HT-29 (cell line): ENCODE results near the gene RAI14. TPM values are rescaled to one million over a fixed set of nuclear protein-coding genes. Genes with fewer than 3 reads are reported as not detected.
A peak's percentile ranks its signal among the peaks of the same experiment; 100 is the strongest.
"Not testable (repeated sequence)": the region's sequence is repeated elsewhere in the genome, so short reads cannot be mapped to it uniquely, and the experiment has no call there.

ENCODE experiments used
- DNase-seq: peaks from one replicate; pipeline ENCODE4 v3.0.0-alpha.2; 2015; ENCODE audit warnings: low spot score
- total RNA-seq: library from RNA; depleted of rRNA; stranded (reverse); fragments of >200 nt; shearing (Covaris generic); gene quantifications from 2 replicates; pipeline ENCODE4 v1.2.3, GENCODE V29; 2014

RAI14 gene
- total RNA-seq, 1 experiment from 2014 or later: 27.2 TPM

- DNase-seq: no peak
Measured at GRCh38 chr5:34698754-34699153, 42.6 kb downstream of the RAI14 start.

GRCh38 chr5:34699155-34700077 lies 43.3 kb downstream of the RAI14 start:
- DNase-seq: peak; percentile 74

GRCh38 chr5:34700078-34700452 lies 43.9 kb downstream of the RAI14 start:
- no peak for DNase-seq

DNA sequence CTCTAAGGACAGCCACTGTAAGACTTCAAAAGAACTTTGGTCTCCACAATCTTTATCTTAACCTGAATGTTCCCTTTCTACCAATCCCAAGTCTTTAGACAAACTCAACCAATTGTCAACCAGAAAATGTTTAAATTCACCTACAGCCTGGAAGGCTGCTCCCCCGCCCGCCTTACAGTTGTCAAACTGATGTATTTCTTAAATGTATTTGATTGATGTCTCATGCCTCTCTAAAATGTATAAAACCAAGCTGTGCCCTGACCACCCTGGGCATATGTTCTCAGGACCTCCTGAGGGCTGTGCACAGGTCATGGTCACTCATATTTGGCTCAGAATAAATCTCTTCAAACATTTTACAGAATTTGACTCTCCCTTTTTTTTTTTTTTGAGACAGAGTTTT lies 45.3 kb downstream of the RAI14 start:
- DNase-seq: not testable (repeated sequence)

DNA sequence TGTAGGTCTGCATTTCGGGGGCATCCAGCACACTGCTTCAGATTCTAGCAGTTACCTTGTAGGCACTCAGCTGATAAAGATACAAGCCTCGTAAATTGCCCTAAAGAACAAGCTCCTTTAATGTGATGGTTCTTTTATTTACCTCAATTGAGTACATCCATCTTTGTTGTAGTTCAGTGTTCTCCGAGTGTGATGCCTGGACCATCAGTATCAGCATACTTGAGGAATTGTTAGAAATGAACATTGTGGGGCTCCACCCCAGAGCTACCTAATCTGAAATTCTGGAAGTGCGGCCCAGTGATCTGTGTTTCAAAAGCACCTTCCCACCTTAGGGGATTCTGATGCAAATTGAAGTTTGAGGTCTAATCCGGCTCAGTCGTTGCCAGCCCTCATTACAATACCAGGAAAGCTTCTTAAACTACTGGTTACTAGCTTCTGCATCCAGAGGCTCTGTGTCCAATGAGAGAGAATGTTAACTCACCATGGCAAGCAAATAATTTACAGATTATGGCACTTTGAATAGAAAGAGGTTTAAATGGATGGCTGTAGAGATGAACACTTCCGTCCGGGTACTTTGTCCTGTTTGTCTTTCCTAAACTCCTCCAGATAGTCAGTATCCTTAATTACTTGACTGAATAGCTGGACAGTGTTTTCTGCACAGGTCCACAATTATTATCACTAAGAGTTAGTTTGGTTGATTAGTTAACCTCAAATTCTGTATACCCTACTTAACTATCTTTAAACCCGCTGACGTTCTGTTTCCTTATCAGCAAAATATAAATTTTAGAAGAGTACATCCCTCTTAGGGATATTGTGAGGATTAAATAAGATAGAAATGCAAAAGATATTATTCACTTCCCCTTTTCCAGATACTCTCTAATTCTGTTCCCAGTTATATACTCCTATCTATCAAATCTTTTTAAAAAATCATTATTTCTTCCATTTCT lies 47.9 kb downstream of the RAI14 start:
- no peak for DNase-seq

DNA sequence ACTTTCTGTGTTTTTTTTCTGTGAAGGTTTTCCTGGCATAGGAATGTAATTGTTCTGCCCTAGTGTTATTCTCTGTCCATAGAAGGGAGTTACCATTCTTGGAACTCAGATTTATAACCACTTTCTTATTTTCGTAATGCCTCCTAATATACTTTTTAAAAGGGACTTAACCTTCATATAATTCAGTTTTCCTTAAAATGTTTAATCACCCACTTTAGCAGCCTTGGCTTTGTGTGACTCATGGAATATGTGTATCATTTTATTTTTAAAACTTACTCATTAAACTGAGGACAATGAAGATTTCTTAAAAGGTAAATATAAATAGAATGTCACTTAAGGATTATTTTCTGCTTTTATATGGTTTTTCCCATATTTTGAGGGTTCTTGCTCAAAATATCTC lies 50.0 kb downstream of the RAI14 start:
- no peak for DNase-seq

GRCh38 chr5:34707451-34708107 lies 51.5 kb downstream of the RAI14 start:
- DNase-seq: no peak

DNA sequence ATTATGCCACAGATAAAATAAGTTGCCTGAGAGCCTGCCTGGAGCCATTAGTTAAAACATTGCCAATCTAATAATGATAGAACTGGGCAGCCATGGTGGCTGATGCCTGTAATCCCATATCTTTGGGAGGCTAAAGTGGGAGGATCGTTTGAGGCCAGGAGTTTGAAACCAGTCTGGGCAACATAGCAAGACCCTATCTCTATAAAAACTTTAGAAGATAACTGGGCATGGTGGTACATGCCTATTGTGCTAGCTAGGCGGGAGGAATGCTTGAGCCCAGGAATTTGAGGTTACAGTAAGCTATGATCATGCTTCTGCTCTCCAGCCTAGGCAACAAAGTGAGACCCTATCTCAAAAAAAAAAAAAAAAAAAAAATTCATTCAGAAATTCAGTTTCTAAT lies 52.6 kb downstream of the RAI14 start:
- DNase-seq: no peak

- DNase-seq: peak; percentile 18
Measured at GRCh38 chr5:34709861-34710673, 53.9 kb downstream of the RAI14 start.

DNA sequence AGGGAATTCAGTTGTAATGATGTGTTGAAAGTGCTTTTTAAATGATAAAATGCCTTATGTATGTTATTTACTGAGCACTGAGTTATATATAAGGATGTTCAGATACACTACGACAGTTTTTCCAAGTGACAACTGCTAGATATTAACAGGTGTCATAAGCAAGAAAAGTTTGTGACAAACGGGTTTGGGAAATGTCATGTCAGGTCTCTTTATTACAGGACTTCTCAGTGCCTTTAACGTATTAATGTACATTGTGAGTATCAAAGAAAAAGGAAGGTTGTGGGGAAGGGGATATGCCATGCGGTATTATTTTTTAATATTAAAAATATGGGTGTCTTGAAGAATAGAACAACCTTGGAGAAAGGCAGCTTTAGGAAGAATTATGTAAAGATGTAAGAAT lies 56.4 kb downstream of the RAI14 start:
- no peak for DNase-seq

DNA sequence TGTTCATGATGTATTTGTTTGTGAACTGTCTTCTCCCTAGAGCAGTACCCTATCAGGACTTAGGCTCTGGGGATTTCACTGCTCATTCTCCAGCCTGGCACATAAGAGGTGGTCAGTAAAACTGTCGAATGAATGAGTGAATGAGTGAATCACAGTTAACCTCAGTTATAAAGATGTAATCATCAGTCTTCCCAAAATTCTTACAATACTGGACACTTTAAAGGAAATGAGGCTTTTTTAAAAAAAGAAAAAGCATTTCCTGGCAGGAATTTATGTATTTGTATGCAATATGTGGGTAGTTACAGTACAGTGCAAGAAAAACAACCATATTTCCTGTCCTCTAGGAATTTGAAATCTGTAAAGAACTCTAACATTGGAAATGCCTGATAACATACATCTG lies 59.6 kb downstream of the RAI14 start:
- no peak for DNase-seq

DNA sequence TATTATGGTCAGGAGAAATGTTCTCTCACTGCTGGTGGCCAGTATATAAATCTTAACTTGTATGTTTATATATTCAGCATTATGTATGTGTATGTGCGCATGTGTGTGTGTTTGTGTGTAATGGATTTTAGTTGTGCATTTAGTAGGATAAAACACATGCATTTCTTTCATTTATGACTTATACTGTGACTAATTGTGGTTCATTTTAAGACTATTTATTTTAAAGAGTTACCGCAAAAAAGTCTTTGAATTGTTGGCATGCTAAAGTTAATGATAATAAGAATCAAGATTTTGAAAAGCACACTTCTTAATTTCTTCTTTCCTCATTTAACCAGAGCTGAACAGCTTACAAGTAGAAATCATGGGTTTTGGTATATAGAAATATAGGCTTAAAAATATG lies 60.9 kb downstream of the RAI14 start:
- DNase-seq: no peak

- DNase-seq: no peak
Measured at GRCh38 chr5:34717426-34718327, 61.5 kb downstream of the RAI14 start.

DNA sequence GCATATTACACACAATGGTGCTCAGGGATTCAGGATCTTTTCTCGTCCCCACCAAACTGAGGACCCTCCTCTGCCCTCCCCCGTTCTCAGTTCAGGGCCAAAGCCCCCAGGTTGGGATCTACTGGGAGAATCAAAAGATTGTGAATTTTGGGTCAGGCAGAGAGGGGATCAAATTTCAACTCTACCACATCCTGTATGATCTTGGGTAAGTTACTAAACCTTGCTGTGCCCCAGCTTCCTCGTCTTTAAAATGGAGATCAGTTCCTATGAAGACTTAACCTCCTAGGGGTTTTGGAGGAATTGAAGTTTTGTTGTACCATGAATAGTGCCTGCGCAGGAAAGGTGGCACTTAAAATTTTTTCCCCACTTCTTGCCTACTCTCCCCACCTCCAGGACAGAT lies 62.4 kb downstream of the RAI14 start:
- no peak for DNase-seq

DNA sequence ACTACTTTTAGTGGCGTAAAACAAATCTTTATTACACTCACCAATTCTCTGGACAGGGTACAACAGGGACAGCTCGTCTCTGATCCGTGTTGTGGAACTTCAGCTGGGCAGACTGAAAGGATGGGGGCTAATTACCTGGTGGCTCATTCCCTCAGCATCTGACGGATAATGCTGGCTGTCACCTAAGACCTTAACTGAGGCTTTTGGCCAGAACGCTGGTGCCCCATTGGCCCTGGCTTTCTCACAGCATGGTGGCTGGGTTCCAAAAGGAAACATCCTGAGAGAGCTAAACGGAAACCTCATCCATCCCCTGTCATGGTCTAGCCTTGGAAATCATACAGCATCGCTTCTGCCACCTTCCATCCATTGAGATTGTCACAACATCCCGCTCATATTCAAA lies 62.9 kb downstream of the RAI14 start:
- no peak for DNase-seq

DNA sequence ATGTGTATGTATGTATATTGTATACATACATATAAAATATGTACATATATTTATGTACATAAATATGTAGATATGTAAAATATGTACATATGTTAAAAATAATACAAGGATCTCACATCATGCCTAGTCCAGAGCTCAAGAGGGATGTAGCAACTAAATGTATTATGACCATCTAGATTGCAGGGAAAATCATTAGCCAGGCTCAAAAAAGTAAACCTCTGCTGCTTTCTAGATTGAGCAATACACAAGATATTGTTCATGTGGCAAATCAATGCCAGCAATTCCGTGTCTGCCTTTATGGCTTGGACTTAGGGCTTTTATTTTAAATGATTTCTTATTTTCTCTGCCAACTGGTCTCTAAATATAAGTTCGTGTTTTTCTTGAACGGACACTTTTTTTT lies 65.2 kb downstream of the RAI14 start:
- DNase-seq: no peak

DNA sequence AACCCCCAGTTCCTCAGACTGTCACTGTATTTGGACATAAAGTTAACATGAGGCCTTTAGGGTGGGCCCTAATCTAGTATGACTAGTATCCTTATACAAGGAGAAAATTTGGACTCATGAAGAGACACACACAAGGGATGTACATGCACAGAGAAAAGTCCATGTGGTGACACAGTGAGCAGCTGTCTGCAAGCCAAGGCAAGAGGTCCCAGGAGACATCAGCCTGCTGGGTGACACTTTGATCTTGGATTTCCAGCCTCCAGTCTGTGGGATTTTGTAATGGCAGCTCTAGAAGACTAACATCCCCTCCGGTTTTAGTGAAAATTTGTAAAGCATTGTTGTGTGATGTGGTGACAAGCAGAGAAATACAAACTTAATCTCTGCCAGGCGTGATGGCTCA lies 66.1 kb downstream of the RAI14 start:
- DNase-seq: no peak

- DNase-seq: no peak
Measured at GRCh38 chr5:34724741-34725140, 68.6 kb downstream of the RAI14 start.

DNA sequence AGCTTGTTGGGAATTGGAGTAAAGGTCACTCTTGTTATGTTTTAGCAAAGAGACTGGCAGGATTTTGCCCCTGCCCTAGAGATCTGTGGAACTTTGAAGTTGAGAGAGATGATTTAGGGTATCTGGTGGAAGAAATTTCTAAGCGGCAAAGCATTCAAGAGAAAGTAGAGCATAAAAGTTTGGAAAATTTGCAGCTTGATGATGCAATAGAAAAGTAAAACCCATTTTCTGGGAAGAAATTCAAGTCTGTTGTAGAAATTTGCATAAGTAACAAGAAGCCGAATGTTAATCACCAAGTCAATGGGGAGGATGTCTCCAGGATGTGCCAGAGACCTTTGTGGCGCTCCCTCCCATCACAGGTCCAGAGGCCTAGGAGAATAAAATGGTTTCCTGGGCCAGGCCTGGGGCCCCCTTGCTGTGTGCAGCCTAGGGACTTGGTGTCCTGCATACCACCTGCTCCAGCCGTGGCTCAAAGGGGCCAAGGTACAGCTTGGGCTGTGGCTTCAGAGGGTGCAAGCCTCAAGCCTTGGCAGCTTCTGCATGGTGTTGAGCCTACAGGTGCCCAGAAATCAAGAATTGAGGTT lies 71.1 kb downstream of the RAI14 start:
- not testable (repeated sequence) for DNase-seq

DNA sequence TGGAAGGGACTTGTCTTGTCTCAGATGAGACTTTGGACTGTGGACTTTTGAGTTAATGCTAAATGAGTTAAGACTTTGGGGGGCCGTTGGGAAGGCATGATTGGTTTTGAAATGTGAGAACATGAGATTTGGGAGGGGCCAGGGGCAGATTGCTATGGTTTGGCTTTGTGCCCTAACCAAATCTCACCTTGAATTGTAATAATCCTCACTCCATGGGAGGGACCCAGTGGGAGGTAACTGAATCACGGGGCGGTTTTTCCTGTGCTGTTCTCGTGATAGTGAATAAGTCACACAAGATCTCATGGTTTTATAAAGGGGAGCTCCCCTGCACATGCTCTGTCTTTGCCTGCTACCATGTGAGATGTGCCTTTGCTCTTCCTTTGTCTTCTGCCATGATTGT lies 72.1 kb downstream of the RAI14 start:
- DNase-seq: no peak
